ENCODE results near the gene PTPRN2. TPM values are rescaled to one million over a fixed set of nuclear protein-coding genes. Genes with fewer than 3 reads are reported as not detected.

PTPRN2 gene
- total and polyA plus RNA-seq, 8 donors: 12.2 to 49.2 (median 31.8) TPM

- intact Hi-C loops (cut with DNase I): no loop called here
- no peaks in the 10 kb centered on the region for H3K9me3 ChIP-seq
- WGBS, 2 donors: 91 to 93% methylated on average over 18 of the region's 18 CpGs
- FAIRE-seq (no peak), ATAC-seq (no peak), DNase-seq (peak in 1 of 6 donors; percentile 54)
- H3K27me3 ChIP-seq: no peaks in the 10 kb centered on the region
- no peak overlapping the region for H3K27ac ChIP-seq
- no peak overlapping the region for H3K4me3 ChIP-seq
- H3K36me3 ChIP-seq: no peaks in the 10 kb centered on the region
- no peaks in the 10 kb centered on the region for H3K4me1 ChIP-seq
- no peak for TF ChIP-seq CTCF (IDR thresholded peaks at IDR 0.05)
These were observed 514.5 kb downstream of the PTPRN2 start for GRCh38 chr7:158072991-158073730.

GRCh38 chr7:158070222-158070920, 517.3 kb downstream of the PTPRN2 start:
- DNase-seq: peak in 1 of 6 donors; percentile 29
- ATAC-seq: no peak
- H3K4me3 ChIP-seq: no peak overlapping the region
- no peak for FAIRE-seq
- no peak for TF ChIP-seq CTCF (IDR thresholded peaks at IDR 0.05)
- no peaks in the 10 kb centered on the region for H3K27me3 ChIP-seq
- H3K27ac ChIP-seq: no peak overlapping the region
- intact Hi-C loops (cut with DNase I): no loop called here
- WGBS, 2 donors: 94 to 97% methylated on average over 19 to 21 of the region's 21 CpGs
- H3K9me3 ChIP-seq: no peaks in the 10 kb centered on the region
- no peaks in the 10 kb centered on the region for H3K4me1 ChIP-seq
- no peaks in the 10 kb centered on the region for H3K36me3 ChIP-seq

- Histone ChIP-seq H3K4me3 (no peak overlapping the region), H3K36me3 (no peaks in the 10 kb centered on the region), H3K9me3 (no peaks in the 10 kb centered on the region), H3K27me3 (no peaks in the 10 kb centered on the region), H3K27ac (no peak overlapping the region), H3K4me1 (no peaks in the 10 kb centered on the region)
- TF ChIP-seq CTCF (IDR thresholded peaks at IDR 0.05): no peak
- intact Hi-C loops (cut with DNase I): no loop called here
- FAIRE-seq (no peak), DNase-seq (no peak), ATAC-seq (no peak)
- 92 to 94% methylated on average over 9 of the region's 9 CpGs for WGBS, 2 donors
These were observed 518.8 kb downstream of the PTPRN2 start for GRCh38 chr7:158068853-158069252.

GRCh38 chr7:158067931-158068482, 519.6 kb downstream of the PTPRN2 start:
- H3K36me3 ChIP-seq: no peaks in the 10 kb centered on the region
- TF ChIP-seq CTCF (IDR thresholded peaks at IDR 0.05): no peak
- FAIRE-seq: no peak
- no peaks in the 10 kb centered on the region for H3K4me1 ChIP-seq
- WGBS, 2 donors: 91 to 94% methylated on average over 14 of the region's 14 CpGs
- ATAC-seq: no peak
- intact Hi-C loops (cut with DNase I): no loop called here
- DNase-seq: peak in 1 of 6 donors; percentile 38
- H3K27ac ChIP-seq: no peak overlapping the region
- no peaks in the 10 kb centered on the region for H3K9me3 ChIP-seq
- no peak overlapping the region for H3K4me3 ChIP-seq
- no peaks in the 10 kb centered on the region for H3K27me3 ChIP-seq
